Esophagus squamous epithelium (tissue), 5 donors: ENCODE results near the gene PUS10. TPM values are rescaled to one million over a fixed set of nuclear protein-coding genes. Genes with fewer than 3 reads are reported as not detected.
"Not testable (repeated sequence)": the region's sequence is repeated elsewhere in the genome, so short reads cannot be mapped to it uniquely, and the experiment has no call there.

Source experiments
- DNase-seq: peaks from one replicate; lab custom pipeline; 2025; lab: John Stamatoyannopoulos, UW
- H3K27ac ChIP-seq, 4 donors: fragments of 200-600 bp; sonication (generic); one replicate each; pipeline ENCODE4 v1.5.1; 2016 to 2019; ENCODE audit warnings: mild to moderate bottlenecking in 1 of 4
- H3K27me3 ChIP-seq, 4 donors: fragments of 200-600 bp; sonication (generic); 1 replicate in 3 of 4; 2 replicates in 1 of 4; pipeline versions ENCODE4 v1.5.1 to v1.6.0; 2017 to 2021; ENCODE audit warnings: antibody characterized with exemption in 1 of 4
- H3K36me3 ChIP-seq, 3 donors: fragments of 200-600 bp; sonication (generic); one replicate each; pipeline ENCODE4 v1.5.1; 2016 to 2019
- H3K4me1 ChIP-seq, 3 donors: fragments of 200-600 bp; sonication (generic); one replicate each; pipeline ENCODE4 v1.5.1; 2017 to 2019
- H3K4me3 ChIP-seq, 4 donors: fragments of 200-600 bp; sonication (generic); 1 replicate in 3 of 4; 2 replicates in 1 of 4; pipeline ENCODE4 v1.5.1; 2016 to 2019; ENCODE audit warnings: mild to moderate bottlenecking in 2 of 4, moderate library complexity in 1 of 4
- H3K9me3 ChIP-seq, 3 donors: fragments of 200-600 bp; sonication (generic); one replicate each; pipeline ENCODE4 v1.5.1; 2016 to 2019
- POLR2A ChIP-seq, 4 donors: fragments of 450-650 bp; IDR thresholded peaks; one replicate each; pipeline ENCODE4 v1.6.1; 2017; ENCODE audit warnings: antibody characterized with exemption in 4 of 4, mild to moderate bottlenecking in 4 of 4, moderate library complexity in 3 of 4
- WGBS, 2 donors: methylation state at CpG; one replicate each; pipeline ENCODE4 v1.1.5; 2018; 5-methylcytosine and 5-hydroxymethylcytosine counted together
- intact Hi-C: fragments of 100-400 bp; cut with DNase I; formaldehyde crosslinking; loops from one replicate; pipeline ENCODE4 v1.15.0; 2022
- total RNA-seq, 4 donors: library from RNA; depleted of rRNA; stranded (reverse); fragments of >200 nt; gene quantifications; one replicate each; pipeline ENCODE4 v1.1.0, GENCODE V29; 2016
- TF ChIP-seq, protein P1 (sequence below), 6 experiments: fragments of 450-650 bp in 4 of 6; fragments of 200-600 bp in 2 of 6; sonication (generic) in 2 of 6; IDR thresholded peaks; one replicate each; pipeline ENCODE4 v1.5.1; 2016 to 2019; ENCODE audit warnings: antibody characterized with exemption in 6 of 6, mild to moderate bottlenecking in 4 of 6, moderate library complexity in 4 of 6
- donor health status: DM: yes; HTN: yes; CAD: no.

The PUS10 gene
- total RNA-seq, 4 donors from 2014 or later: 3.7 to 9.1 (median 5.4) TPM

DNA sequence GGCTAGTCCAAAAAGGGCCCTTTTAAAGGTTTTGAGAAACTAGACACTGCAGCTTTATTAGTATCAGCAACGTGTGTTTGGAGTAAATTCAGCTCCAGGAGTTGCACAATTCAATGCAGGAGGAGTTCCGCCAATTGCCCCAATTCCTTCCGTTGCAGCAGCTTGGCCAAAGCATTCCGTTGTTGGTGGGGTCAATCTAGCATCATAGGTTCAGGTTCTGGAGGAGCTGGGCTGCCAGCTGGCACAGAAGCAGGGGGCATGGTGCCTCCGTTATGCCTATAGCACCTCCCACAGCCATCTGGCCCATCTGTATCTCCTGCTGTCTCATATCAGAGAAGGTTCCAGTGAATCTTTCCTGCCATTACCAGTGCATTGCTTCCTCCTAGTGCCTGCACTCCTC lies 81.3 kb downstream of the PUS10 start:
- TF ChIP-seq POLR2A (IDR thresholded peaks at IDR 0.05): no peak
- TF ChIP-seq, protein P1, sequence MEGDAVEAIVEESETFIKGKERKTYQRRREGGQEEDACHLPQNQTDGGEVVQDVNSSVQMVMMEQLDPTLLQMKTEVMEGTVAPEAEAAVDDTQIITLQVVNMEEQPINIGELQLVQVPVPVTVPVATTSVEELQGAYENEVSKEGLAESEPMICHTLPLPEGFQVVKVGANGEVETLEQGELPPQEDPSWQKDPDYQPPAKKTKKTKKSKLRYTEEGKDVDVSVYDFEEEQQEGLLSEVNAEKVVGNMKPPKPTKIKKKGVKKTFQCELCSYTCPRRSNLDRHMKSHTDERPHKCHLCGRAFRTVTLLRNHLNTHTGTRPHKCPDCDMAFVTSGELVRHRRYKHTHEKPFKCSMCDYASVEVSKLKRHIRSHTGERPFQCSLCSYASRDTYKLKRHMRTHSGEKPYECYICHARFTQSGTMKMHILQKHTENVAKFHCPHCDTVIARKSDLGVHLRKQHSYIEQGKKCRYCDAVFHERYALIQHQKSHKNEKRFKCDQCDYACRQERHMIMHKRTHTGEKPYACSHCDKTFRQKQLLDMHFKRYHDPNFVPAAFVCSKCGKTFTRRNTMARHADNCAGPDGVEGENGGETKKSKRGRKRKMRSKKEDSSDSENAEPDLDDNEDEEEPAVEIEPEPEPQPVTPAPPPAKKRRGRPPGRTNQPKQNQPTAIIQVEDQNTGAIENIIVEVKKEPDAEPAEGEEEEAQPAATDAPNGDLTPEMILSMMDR (IDR thresholded peaks at IDR 0.05): no peak
- peaks cover 0 to 48% (median 0%) of the 10 kb centered on the region in 3 donors for H3K36me3 ChIP-seq
- DNase-seq: no peak
- H3K27me3 ChIP-seq: no peaks in the 10 kb centered on the region
- H3K9me3 ChIP-seq: no peaks in the 10 kb centered on the region
- intact Hi-C loops: no loop called here
- H3K4me1 ChIP-seq: peaks cover 0 to 13% (median 7%) of the 10 kb centered on the region in 3 donors
- H3K4me3 ChIP-seq: no peak overlapping the region
- H3K27ac ChIP-seq: no peak overlapping the region
- 75 to 83% methylated on average over 5 of the region's 5 CpGs for WGBS, 2 donors

DNA sequence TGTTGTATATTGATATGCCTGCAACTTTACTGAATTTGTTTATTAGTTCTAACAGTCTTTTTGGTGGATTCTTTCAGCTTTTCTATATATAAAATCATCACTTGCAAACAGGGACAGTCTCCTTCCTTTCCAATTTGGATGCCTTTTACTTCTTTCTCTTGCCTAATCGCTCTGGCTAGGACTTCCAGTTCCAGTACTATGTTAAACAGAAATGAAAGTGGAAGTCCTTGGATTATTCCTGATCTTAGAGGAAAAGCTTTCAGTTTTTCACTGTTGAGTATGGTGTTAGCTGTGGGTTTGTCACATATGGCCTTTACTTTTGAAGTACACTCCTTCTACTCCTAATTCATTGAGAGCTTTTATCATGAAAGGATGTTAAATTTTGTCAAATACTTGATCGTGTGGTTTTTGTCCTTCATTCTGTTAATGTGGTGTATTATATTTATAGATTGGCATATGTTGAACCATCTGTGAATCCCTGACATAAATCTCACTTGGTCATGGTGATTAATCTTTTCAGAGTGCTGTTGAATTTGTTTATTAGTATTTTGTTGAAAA lies 83.8 kb downstream of the PUS10 start:
- no peak for DNase-seq
- no peaks in the 10 kb centered on the region for H3K27me3 ChIP-seq
- peaks cover 0 to 50% (median 0%) of the 10 kb centered on the region in 3 donors for H3K36me3 ChIP-seq
- 51 to 61% methylated on average over 2 of the region's 2 CpGs for WGBS, 2 donors
- peak overlapping the region in 3 of 4 donors; percentile 44 to 69 (median 62) for H3K27ac ChIP-seq
- TF ChIP-seq POLR2A (IDR thresholded peaks at IDR 0.05): no peak
- TF ChIP-seq, protein P1 (IDR thresholded peaks at IDR 0.05): no peak
- intact Hi-C loops: no loop called here
- H3K4me3 ChIP-seq: peak overlapping the region in 1 of 4 donors; percentile 32
- H3K9me3 ChIP-seq: no peaks in the 10 kb centered on the region
- peaks cover 0 to 13% (median 7%) of the 10 kb centered on the region in 3 donors for H3K4me1 ChIP-seq

DNA sequence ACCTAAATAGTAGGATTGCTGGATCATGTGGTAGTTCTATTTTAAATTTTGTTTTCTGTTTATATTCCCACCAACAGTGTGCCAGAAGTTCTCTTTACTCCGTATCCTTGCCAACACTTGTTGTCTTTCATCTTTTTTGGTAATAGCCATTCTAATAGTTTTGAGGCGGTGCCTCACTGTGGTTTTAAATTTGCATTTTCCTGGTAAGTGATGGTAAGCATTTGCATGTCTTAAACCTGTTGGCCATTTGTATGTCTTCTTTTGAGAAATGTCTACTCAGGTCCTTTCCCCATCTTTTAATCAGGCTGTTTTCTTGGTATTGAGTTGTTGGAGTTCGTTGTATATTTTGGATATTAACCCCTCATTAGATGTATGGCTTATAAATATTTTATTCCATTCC lies 85.1 kb downstream of the PUS10 start:
- TF ChIP-seq, protein P1 (IDR thresholded peaks at IDR 0.05): no peak
- TF ChIP-seq POLR2A (IDR thresholded peaks at IDR 0.05): no peak
- Histone ChIP-seq H3K4me3 (no peak overlapping the region), H3K27ac (no peak overlapping the region), H3K36me3 (peaks cover 0 to 44% (median 0%) of the 10 kb centered on the region in 3 donors), H3K27me3 (no peaks in the 10 kb centered on the region), H3K4me1 (peaks cover 0 to 13% (median 7%) of the 10 kb centered on the region in 3 donors), H3K9me3 (no peaks in the 10 kb centered on the region)
- intact Hi-C loops: no loop called here
- no peak for DNase-seq
- WGBS, 2 donors: 84% methylated on average over 3 of the region's 3 CpGs

DNA sequence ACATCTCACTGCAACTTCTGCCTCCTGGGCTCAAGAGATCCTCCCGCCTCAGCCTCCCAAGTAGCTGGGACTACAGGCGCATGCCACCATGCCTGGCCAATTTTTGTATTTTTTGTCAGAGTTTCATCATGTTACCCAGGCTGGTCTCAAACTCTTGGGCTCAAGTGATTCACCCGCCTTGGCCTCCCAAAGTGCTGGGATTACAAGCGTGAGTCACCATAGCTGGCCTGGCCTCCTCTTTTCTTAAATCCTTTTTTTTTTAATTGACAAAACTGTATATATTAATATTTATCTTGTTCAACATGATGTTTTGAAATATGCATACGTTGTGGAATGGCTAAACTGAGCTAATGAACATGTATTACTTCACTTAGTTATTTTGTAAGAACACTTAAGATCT lies 86.0 kb downstream of the PUS10 start:
- DNase-seq, H3K4me3 ChIP-seq, H3K27me3 ChIP-seq, H3K27ac ChIP-seq, H3K9me3 ChIP-seq, intact Hi-C loops: not testable (repeated sequence)
- WGBS, 2 donors: 80 to 87% methylated on average over 5 of the region's 5 CpGs
- Histone ChIP-seq H3K36me3 (peaks cover 0 to 44% (median 0%) of the 10 kb centered on the region in 3 donors), H3K4me1 (peaks cover 0 to 13% (median 7%) of the 10 kb centered on the region in 3 donors)

DNA sequence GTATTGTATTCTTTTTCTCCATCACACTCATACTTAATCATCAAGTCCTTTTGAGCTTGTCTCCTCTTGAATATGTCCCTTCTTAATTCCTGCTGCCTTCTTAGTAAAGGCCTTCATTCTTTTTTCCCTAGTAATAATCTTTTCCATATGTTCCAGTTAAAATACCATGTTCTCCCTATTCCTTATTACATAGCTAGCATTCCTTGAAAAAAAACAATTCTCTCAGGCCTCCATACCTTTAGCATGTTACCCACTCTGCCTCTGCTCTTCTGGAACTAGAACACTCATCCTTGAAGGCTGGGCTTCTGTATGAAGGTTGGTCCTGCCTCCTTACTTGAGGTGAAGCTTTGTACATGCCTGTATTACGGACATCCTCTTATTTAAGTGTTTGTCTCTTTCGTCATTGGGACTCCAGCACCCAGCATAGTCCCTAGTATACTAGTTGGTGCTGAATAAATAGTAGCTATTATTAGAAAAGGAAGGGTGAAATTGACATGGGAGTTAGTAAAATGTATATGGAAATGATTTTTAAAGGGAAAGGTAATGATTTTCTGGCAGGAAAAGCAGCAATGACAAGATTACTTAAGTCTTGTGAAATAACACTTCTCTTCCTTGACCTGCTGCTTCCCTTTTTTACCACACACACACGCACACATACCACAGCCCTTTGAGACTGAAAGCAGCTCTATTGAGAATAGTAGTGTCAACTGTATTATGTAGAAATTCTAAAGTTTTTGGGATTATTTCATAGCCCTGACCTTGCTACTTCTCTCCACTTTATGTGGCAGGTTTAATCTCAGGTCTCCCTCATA lies 91.1 kb downstream of the PUS10 start:
- H3K27me3 ChIP-seq: no peaks in the 10 kb centered on the region
- H3K27ac ChIP-seq: peak overlapping the region; percentile 15 to 65 (median 38)
- intact Hi-C loops: no loop called here
- no peak for TF ChIP-seq POLR2A (IDR thresholded peaks at IDR 0.05)
- TF ChIP-seq, protein P1 (IDR thresholded peaks at IDR 0.05): no peak
- no peaks in the 10 kb centered on the region for H3K9me3 ChIP-seq
- H3K4me1 ChIP-seq: peaks cover 0 to 10% (median 0%) of the 10 kb centered on the region in 3 donors
- no peak for DNase-seq
- H3K4me3 ChIP-seq: no peak overlapping the region
- peaks cover under 1 to 58% (median 4%) of the 10 kb centered on the region in 3 donors for H3K36me3 ChIP-seq
- WGBS, 2 donors: 84 to 88% methylated on average over 2 to 3 of the region's 3 CpGs
